WERI-Rb-1 (cell line): ENCODE results near the gene XIAP.
A peak's percentile ranks its signal among the peaks of the same experiment; 100 is the strongest.

Source experiments
- DNase-seq: peaks from one replicate; pipeline ENCODE4 v3.0.0-alpha.2; 2020
- H3K27ac ChIP-seq: fragments of 250-450 bp; sonication (Bioruptor Pico); 2 replicates; pipeline ENCODE4 v1.5.1; 2020; ENCODE audit warnings: mild to moderate bottlenecking, moderate library complexity
- H3K27me3 ChIP-seq: fragments of 250-450 bp; sonication (Bioruptor Pico); 2 replicates; pipeline ENCODE4 v1.5.1; 2021; ENCODE audit warnings: mild to moderate bottlenecking, low read depth, moderate library complexity; ENCODE audit not compliant: insufficient read depth, severe bottlenecking
- H3K36me3 ChIP-seq: fragments of 250-450 bp; sonication (Bioruptor Pico); 2 replicates; pipeline ENCODE4 v1.5.1; 2020; ENCODE audit warnings: mild to moderate bottlenecking, moderate library complexity
- H3K4me3 ChIP-seq: 2 replicates; pipeline ENCODE4 v1.5.1; 2011; ENCODE audit warnings: low read depth, mild to moderate bottlenecking, control low read depth, low read length
- H3K9me3 ChIP-seq: fragments of 250-450 bp; sonication (Bioruptor Pico); 2 replicates; pipeline ENCODE4 v1.5.1; 2021; ENCODE audit warnings: mild to moderate bottlenecking, moderate library complexity; ENCODE audit not compliant: severe bottlenecking
- TF ChIP-seq, protein P1 (sequence below): IDR thresholded peaks from 2 replicates; pipeline ENCODE4 v1.5.1; 2011; ENCODE audit warnings: low read depth, mild to moderate bottlenecking, control low read depth, inconsistent platforms, low read length

XIAP gene

DNA sequence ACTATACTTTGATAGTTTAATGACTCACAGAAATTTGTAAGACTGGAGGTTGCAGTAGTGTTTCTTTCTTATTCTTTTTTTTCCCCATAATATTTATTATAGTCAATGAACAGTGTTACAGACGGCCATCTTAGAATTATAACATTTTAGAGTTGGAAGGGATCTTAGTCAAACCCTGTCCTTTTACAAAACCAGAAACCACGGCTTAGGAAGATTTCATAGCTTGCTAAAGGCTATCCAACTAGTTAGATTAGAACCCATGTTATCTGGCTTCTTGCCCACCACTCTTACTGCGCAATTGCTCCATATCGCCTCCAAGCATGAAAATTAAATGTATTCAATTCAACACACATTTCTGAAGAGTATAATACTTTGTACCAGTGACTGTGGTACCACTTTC, 1.1 kb downstream of the XIAP start:
- Histone ChIP-seq H3K4me3 (peak overlapping the region; percentile 72), H3K27ac (peak overlapping the region; percentile 91), H3K36me3 (no peaks in the 10 kb centered on the region), H3K9me3 (no peaks in the 10 kb centered on the region), H3K27me3 (peaks cover 3% of the 10 kb centered on the region)
- no peak for DNase-seq
- TF ChIP-seq, protein P1, sequence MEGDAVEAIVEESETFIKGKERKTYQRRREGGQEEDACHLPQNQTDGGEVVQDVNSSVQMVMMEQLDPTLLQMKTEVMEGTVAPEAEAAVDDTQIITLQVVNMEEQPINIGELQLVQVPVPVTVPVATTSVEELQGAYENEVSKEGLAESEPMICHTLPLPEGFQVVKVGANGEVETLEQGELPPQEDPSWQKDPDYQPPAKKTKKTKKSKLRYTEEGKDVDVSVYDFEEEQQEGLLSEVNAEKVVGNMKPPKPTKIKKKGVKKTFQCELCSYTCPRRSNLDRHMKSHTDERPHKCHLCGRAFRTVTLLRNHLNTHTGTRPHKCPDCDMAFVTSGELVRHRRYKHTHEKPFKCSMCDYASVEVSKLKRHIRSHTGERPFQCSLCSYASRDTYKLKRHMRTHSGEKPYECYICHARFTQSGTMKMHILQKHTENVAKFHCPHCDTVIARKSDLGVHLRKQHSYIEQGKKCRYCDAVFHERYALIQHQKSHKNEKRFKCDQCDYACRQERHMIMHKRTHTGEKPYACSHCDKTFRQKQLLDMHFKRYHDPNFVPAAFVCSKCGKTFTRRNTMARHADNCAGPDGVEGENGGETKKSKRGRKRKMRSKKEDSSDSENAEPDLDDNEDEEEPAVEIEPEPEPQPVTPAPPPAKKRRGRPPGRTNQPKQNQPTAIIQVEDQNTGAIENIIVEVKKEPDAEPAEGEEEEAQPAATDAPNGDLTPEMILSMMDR: no peak

DNA sequence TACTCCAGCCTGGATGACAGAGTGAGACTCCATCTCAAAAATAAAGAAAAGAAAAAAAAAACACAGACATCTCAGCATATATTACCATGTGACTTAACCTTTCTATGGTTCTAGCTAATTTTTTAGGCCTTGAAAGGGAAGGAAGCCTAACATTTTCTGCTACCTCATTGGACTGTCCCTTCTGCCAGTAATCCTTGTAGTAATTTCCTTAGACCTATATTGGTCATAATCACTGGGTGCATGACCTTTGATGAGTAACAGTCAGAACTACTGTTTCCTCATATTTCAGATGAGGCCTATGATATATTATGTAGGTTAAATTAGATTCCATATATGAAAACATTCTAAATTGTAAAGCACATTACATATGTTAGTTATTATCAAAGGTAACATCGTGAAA, 9.6 kb downstream of the XIAP start:
- H3K27ac ChIP-seq: no peak overlapping the region
- no peak overlapping the region for H3K4me3 ChIP-seq
- no peak for DNase-seq

DNA sequence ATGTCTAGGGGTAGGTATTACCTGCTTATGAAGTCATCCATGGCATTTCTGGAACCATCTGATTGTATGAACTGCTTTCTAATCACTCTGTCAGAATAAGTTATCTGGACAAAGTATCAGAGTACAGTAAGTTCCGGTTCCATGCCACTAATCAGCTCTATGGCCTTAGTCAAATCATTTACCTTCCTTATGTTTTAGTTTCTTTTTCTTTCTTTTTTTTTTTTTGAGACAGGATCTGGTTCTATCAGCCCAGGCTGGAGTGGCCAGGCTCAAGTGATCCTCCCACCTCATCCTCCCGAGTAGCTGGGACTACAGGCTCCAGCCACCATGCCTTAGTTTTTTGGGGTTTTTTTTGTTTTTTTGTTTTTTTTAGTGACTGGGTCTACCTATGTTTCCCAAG, 11.5 kb downstream of the XIAP start:
- H3K27me3 ChIP-seq: no peaks in the 10 kb centered on the region
- no peak for DNase-seq
- TF ChIP-seq, protein P1: no peak
- H3K27ac ChIP-seq: no peak overlapping the region
- no peak overlapping the region for H3K4me3 ChIP-seq
- no peaks in the 10 kb centered on the region for H3K36me3 ChIP-seq
- H3K9me3 ChIP-seq: no peaks in the 10 kb centered on the region

More for the DNA sequence above, 9.6 kb downstream of the XIAP start:
- Histone ChIP-seq H3K9me3 (no peaks in the 10 kb centered on the region), H3K27me3 (no peaks in the 10 kb centered on the region), H3K36me3 (no peaks in the 10 kb centered on the region)
- TF ChIP-seq, protein P1: no peak

DNA sequence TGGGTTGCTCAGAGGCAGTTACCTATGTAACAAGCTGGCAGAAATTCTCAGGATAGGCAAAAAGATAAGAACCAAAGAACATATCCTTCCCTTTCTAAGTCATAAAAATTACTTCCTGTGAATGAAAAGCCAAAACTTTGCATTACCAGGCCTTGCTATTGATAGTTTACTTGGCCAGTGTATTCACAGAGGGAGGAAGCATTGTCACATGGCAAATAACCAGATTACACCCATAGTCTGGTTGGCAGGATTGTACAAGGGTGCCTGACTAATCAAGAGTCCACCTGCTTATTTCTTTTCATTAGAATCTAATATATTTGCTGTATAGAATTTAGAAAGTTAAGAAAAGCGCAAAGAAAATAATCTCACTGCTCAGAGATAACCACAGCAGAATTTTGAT, 14.1 kb downstream of the XIAP start:
- TF ChIP-seq, protein P1: no peak
- H3K36me3 ChIP-seq: no peaks in the 10 kb centered on the region
- no peak overlapping the region for H3K27ac ChIP-seq
- no peaks in the 10 kb centered on the region for H3K27me3 ChIP-seq
- no peak for DNase-seq
- no peak overlapping the region for H3K4me3 ChIP-seq
- H3K9me3 ChIP-seq: no peaks in the 10 kb centered on the region

DNA sequence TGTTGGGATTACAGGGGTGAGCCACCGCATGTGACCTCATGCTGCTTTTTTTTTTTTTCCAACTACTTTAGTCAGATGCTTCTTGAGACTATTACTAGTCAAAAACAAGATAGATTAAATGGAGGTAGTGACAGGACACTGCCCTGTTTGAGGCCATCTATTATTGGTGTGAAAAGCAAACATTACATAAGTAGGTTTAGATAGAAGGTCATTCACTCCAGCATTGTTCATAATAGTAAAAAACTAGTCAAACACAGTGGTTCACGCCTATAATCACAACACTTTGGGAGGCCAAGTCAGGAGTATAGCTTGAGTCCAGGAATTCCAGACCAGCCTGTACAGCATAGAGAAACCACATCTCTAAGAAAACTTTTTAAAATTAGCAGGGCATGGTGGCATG, 16.3 kb downstream of the XIAP start:
- TF ChIP-seq, protein P1: no peak
- Histone ChIP-seq H3K27me3 (no peaks in the 10 kb centered on the region), H3K9me3 (no peaks in the 10 kb centered on the region), H3K36me3 (no peaks in the 10 kb centered on the region), H3K4me3 (no peak overlapping the region), H3K27ac (no peak overlapping the region)
- DNase-seq: no peak

DNA sequence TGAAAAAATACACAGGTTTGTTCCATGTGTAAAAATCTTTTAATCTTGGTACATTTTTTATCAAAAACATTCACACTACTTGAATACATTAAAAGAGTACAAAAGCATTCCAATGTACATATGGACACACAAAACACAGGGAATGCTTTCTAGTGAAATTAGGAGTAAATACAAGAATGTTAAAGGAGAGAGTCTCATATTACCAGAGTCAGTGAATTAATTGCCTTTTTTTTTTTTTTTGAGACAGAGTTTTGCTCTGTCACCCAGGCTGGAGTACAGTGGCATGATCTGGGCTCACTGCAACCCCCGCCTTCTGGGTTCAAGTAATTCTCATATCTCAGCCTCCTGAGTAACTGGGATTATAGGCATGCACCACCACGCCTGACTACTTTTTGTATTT, 17.0 kb downstream of the XIAP start:
- H3K27me3 ChIP-seq: no peaks in the 10 kb centered on the region
- no peaks in the 10 kb centered on the region for H3K36me3 ChIP-seq
- no peak overlapping the region for H3K4me3 ChIP-seq
- no peaks in the 10 kb centered on the region for H3K9me3 ChIP-seq
- DNase-seq: no peak
- TF ChIP-seq, protein P1: no peak
- H3K27ac ChIP-seq: no peak overlapping the region
